Ramos (cell line): ENCODE data around the gene RPL4.
"Not testable (repeated sequence)": the region's sequence is repeated elsewhere in the genome, so short reads cannot be mapped to it uniquely, and the experiment has no call there.

Experiments
- in situ Hi-C: fragments of 300-500 bp; cut with MboI; formaldehyde crosslinking; loops from one replicate; pipeline ENCODE4 v1.14.3; 2022; ENCODE audit warnings: low sequenced_read_pairs; ENCODE audit not compliant: unreplicated experiment

RPL4 gene

GRCh38 chr15:66461294-66461693 is 43.4 kb downstream of the RPL4 start:
- in situ Hi-C loops, result not testable (repeated sequence)

- in situ Hi-C loops, result no loop called here
Measured at GRCh38 chr15:66459818-66460615, 44.6 kb downstream of the RPL4 start.

- in situ Hi-C loops, result no loop called here
Measured at GRCh38 chr15:66456211-66456610, 48.4 kb downstream of the RPL4 start.

- in situ Hi-C loops, result no loop called here
Measured at GRCh38 chr15:66454143-66454542, 50.5 kb downstream of the RPL4 start.

- in situ Hi-C loops, result no loop called here
Measured at GRCh38 chr15:66452971-66453580, 51.6 kb downstream of the RPL4 start.

GRCh38 chr15:66452420-66452819 is 52.2 kb downstream of the RPL4 start:
- in situ Hi-C loops, result no loop called here
